GM18870 (cell line): ENCODE data around the gene CFTR.
A peak's percentile ranks its signal among the peaks of the same experiment; 100 is the strongest.
"Not testable (repeated sequence)": the region's sequence is repeated elsewhere in the genome, so short reads cannot be mapped to it uniquely, and the experiment has no call there.

Source experiments
- ATAC-seq: cut with Tn5 transposase; IDR thresholded peaks from one replicate; pipeline ENCODE4 v1.9.1; 2021; ENCODE audit warnings: moderate library complexity; ENCODE audit not compliant: unreplicated experiment

Gene CFTR

DNA sequence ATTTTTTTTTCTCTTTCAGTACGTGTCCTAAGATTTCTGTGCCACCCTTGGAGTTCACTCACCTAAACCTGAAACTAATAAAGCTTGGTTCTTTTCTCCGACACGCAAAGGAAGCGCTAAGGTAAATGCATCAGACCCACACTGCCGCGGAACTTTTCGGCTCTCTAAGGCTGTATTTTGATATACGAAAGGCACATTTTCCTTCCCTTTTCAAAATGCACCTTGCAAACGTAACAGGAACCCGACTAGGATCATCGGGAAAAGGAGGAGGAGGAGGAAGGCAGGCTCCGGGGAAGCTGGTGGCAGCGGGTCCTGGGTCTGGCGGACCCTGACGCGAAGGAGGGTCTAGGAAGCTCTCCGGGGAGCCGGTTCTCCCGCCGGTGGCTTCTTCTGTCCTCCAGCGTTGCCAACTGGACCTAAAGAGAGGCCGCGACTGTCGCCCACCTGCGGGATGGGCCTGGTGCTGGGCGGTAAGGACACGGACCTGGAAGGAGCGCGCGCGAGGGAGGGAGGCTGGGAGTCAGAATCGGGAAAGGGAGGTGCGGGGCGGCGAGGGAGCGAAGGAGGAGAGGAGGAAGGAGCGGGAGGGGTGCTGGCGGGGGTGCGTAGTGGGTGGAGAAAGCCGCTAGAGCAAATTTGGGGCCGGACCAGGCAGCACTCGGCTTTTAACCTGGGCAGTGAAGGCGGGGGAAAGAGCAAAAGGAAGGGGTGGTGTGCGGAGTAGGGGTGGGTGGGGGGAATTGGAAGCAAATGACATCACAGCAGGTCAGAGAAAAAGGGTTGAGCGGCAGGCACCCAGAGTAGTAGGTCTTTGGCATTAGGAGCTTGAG is at the start of gene CFTR:
TSS of gene CFTR (plus strand) at position 801 of the 830 bp plus-strand sequence. CDS start 70 bp downstream, outside the sequence.
- ATAC-seq, result no peak

- ATAC-seq, result peak; percentile 99
These were observed 44.3 kb upstream of the CFTR start for GRCh38 chr7:117435475-117436043.

DNA sequence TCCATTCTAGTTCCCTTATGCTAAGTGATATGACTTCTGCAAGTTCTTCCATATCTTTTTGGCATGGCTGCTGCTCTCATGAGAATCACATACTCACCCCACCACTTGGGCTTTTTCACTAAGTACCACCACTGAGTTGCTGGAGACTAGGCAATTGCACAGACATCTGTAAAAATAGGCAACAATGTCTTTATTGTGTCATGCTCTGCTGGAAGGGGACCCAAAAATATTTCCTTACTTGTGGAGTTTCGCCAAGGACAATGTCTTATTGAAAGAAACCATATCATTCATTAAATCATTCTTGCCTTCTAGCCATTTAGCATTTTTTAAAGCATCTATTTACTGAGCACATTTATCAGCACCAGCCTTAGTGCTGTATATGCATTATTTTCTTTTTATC is 35.2 kb upstream of the CFTR start:
- ATAC-seq, result no peak

GRCh38 chr7:117445206-117445605 is 34.6 kb upstream of the CFTR start:
- no peak for ATAC-seq

- ATAC-seq, result no peak
These were observed 33.5 kb upstream of the CFTR start for GRCh38 chr7:117446220-117446815.

GRCh38 chr7:117448655-117449054 is 31.2 kb upstream of the CFTR start:
- ATAC-seq, result no peak

- ATAC-seq, result no peak
These were observed 20.7 kb upstream of the CFTR start for GRCh38 chr7:117458977-117459583.

- no peak for ATAC-seq
These were observed 20.1 kb upstream of the CFTR start for GRCh38 chr7:117459735-117460134.

DNA sequence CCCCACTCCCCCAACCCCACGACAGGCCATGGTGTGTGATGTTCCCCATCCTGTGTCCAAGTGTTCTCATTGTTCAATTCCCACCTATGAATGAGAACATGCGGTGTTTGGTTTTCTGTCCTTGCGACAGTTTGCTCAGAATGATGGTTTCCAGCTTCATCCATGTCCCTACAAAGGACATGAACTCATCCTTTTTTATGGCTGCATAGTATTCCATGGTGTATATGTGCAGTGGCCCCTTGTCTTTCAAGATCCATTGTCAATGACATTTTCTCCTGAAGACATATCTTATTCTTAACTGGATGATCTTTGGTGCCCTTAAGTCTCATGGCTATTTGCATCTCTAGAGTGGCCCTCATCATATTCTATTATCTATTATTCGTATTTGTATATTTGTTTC is 19.0 kb upstream of the CFTR start:
- not testable (repeated sequence) for ATAC-seq

- no peak for ATAC-seq
These were observed 11.7 kb upstream of the CFTR start for GRCh38 chr7:117468174-117468573.

GRCh38 chr7:117470777-117471176 is 9.0 kb upstream of the CFTR start:
- no peak for ATAC-seq

DNA sequence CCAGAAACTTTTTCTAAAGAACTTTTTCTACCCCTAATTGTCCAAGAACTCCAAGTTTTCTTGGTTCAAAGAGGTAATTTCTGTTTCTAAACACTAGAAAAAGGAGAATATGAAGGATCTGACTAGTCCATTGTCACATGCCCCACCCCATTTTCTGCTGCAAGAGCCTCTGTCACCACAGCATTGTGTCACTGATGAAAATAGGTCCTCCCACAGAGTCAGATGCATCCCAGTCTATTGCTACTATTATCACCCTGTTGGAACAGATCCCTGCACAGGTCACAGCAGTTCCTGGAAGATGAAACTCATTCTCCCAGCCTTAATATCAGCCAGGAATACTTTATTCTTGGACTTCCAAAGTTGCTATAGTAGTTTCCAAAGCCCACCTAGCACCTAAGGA is 7.5 kb upstream of the CFTR start:
- no peak for ATAC-seq

DNA sequence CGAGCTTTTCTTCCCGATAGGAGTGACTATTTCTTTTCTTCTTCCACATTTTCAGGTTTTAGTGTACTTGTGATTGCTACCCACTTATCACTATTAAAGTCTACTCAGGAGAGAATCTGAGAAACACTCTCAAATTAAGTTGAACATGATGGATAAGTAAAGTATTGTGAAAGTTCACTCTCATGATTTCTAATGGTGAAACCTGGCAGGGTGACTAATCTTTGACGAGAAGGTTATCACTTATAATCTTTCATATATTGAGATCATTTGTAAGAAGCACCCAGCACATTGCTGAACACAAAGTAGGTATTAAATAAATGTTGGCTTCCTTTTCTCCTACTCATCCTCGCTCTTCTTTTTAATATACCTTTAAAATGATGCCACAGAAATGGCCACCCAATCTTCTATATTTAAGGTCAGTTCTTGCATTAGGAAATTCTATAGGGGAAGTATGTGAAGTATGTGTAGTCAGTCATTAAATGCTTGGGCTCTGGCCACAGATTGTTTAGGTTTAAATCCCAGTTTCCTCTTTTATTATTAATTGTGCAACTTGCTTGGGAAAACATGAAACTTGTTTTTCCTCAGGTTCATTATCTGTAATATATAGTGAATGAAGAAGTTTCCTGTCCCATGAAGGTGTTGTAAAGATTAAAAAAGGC is 3.1 kb upstream of the CFTR start:
- no peak for ATAC-seq

- ATAC-seq, result no peak
These were observed 995 bp upstream of the CFTR start for GRCh38 chr7:117478836-117479224.

- ATAC-seq, result no peak
These were observed 184 bp downstream of the CFTR start for GRCh38 chr7:117480055-117480362.

DNA sequence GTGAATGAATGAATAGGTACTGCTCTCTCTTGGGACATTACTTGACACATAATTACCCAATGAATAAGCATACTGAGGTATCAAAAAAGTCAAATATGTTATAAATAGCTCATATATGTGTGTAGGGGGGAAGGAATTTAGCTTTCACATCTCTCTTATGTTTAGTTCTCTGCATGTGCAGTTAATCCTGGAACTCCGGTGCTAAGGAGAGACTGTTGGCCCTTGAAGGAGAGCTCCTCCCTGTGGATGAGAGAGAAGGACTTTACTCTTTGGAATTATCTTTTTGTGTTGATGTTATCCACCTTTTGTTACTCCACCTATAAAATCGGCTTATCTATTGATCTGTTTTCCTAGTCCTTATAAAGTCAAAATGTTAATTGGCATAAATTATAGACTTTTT is 1.2 kb downstream of the CFTR start:
- ATAC-seq, result no peak

- no peak for ATAC-seq
These were observed 5.3 kb downstream of the CFTR start for GRCh38 chr7:117485118-117485620.

DNA sequence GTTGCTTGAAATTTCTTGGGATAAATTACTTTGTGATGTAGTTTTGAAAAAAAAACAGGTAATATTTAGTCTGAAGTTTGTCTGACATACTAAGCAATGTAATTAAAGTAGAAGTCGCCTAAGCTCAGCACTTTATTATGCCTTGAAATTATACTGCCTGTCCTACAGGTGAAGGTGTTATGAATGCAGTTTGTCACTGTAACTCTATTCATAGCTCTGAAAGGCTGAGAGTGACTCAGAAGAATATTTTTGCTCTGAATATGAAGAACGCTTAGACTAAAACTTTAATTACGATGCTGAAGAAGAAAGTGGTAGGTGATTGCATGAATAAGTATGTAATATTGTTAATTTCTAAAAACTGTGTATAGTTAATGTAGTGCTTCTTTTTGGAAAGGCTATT is 9.2 kb downstream of the CFTR start:
- ATAC-seq, result no peak

GRCh38 chr7:117489430-117489829 is 9.6 kb downstream of the CFTR start:
- ATAC-seq, result no peak

GRCh38 chr7:117489911-117490310 is 10.1 kb downstream of the CFTR start:
- no peak for ATAC-seq

DNA sequence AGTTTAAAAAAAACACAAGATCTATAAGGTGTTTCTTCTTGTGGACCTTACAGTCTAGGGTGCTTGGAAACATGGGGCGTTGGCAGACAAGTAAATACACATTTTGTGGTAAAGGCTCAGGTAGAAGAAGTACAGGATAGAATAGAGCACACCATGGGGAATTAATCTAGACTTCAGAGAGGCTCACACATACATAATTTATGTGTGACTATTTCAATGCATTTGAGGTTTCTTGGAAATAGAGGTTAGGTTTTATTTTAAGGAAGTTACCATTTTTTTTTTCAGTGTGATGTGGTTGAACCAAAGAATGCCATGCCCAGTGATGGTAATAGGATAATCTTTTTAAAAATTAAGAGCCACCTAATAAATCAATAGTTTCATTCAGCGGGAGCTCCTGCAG is 12.8 kb downstream of the CFTR start:
- no peak for ATAC-seq
